H1 (cell line): ENCODE results near the gene DKK1. TPM values are rescaled to one million over a fixed set of nuclear protein-coding genes. Genes with fewer than 3 reads are reported as not detected.

Source experiments
- CTCF ChIA-PET: fragments of 300-600 bp; sonication (Branson Sonifier 250); formaldehyde crosslinking; loops from one replicate; lab custom pipeline; 2021; ENCODE audit not compliant: partially characterized antibody; lab: Charles Lee
- POLR2A ChIA-PET: fragments of 300-600 bp; sonication (Branson Sonifier 250); formaldehyde crosslinking; loops from one replicate; lab custom pipeline; 2021; ENCODE audit warnings: inconsistent platforms; ENCODE audit not compliant: partially characterized antibody; lab: Charles Lee
- DNase-seq, 2 experiments: peaks; one replicate each; pipeline versions ENCODE4 v3.0.0 to v3.0.0-alpha.2; 2010 to 2022; ENCODE audit warnings: low spot score in 2 of 2, low read depth in 1 of 2, mixed read lengths in 1 of 2
- FAIRE-seq: peaks from 2 replicates; lab custom pipeline; 2011; peaks lifted over from hg19 to GRCh38; lab: Jason Lieb, UNC
- H2AFZ ChIP-seq: 2 replicates; pipeline ENCODE4 v1.8.1; 2012; ENCODE audit warnings: low read length, inconsistent platforms
- H2AK5ac ChIP-seq: 2 replicates; pipeline ENCODE4 v1.6.1; 2013; ENCODE audit warnings: low read depth, low read length
- H2BK120ac ChIP-seq: replicated peaks from 2 replicates; pipeline ENCODE3; 2013; ENCODE audit warnings: low read depth, low read length, inconsistent platforms
- H2BK12ac ChIP-seq: 2 replicates; pipeline ENCODE4 v1.6.1; 2013; ENCODE audit warnings: low read depth, low read length
- H2BK15ac ChIP-seq: 2 replicates; pipeline ENCODE4 v1.6.1; 2013; ENCODE audit warnings: low read length
- H2BK20ac ChIP-seq: 2 replicates; pipeline ENCODE4 v1.6.1; 2013; ENCODE audit warnings: low read length
- H2BK5ac ChIP-seq: 2 replicates; pipeline ENCODE4 v1.6.1; 2013; ENCODE audit warnings: low read depth, low read length
- H3K14ac ChIP-seq: 2 replicates; pipeline ENCODE4 v1.6.1; 2013; ENCODE audit warnings: inconsistent platforms; ENCODE audit not compliant: insufficient read length
- H3K18ac ChIP-seq: 2 replicates; pipeline ENCODE4 v1.6.1; 2013; ENCODE audit warnings: low read length; ENCODE audit errors: extremely low read depth
- H3K23ac ChIP-seq: 2 replicates; pipeline ENCODE4 v1.6.1; 2013; ENCODE audit warnings: inconsistent platforms; ENCODE audit not compliant: insufficient read length
- H3K23me2 ChIP-seq: 2 replicates; pipeline ENCODE4 v1.6.1; 2013; ENCODE audit warnings: low read depth, low read length
- H3K27ac ChIP-seq: 2 replicates; pipeline ENCODE4 v1.6.1; 2011; ENCODE audit warnings: low read depth, low read length, inconsistent platforms
- H3K27me3 ChIP-seq, 4 experiments: replicated peaks in 1 of 4; 1 replicate in 1 of 4; 2 replicates in 3 of 4; pipeline versions ENCODE4 v1.6.1 to v1.8.1; 2011 to 2013; ENCODE audit warnings: low read length in 3 of 4, mild to moderate bottlenecking in 3 of 4, inconsistent platforms in 2 of 4, mixed read lengths in 2 of 4, moderate library complexity in 1 of 4; ENCODE audit not compliant: control insufficient read depth in 3 of 4, insufficient read depth in 3 of 4; ENCODE audit errors: extremely low read depth in 1 of 4
- H3K36me3 ChIP-seq, 4 experiments: 2 replicates each; pipeline versions ENCODE4 v1.6.1 to v1.8.1; 2011 to 2013; ENCODE audit warnings: mild to moderate bottlenecking in 4 of 4, low read length in 3 of 4, moderate library complexity in 2 of 4, control low read depth in 1 of 4, inconsistent platforms in 1 of 4; ENCODE audit not compliant: insufficient read depth in 4 of 4, control insufficient read depth in 2 of 4
- H3K4ac ChIP-seq: replicated peaks from 2 replicates; pipeline ENCODE3; 2013; ENCODE audit warnings: low read length, low read depth, mixed read lengths, inconsistent platforms; ENCODE audit not compliant: insufficient read length
- H3K4me1 ChIP-seq, 4 experiments: replicated peaks in 1 of 4; 1 replicate in 1 of 4; 2 replicates in 3 of 4; pipeline versions ENCODE4 v1.6.1 to v1.8.1; 2011 to 2013; ENCODE audit warnings: low read length in 3 of 4, inconsistent platforms in 2 of 4, mixed read lengths in 1 of 4; ENCODE audit not compliant: insufficient read depth in 4 of 4, control insufficient read depth in 3 of 4
- H3K4me2 ChIP-seq, 2 experiments: 2 replicates each; pipeline versions ENCODE4 v1.6.1 to v1.8.1; 2011 to 2013; ENCODE audit warnings: low read depth in 2 of 2, low read length in 2 of 2, control low read depth in 1 of 2, inconsistent platforms in 1 of 2, mild to moderate bottlenecking in 1 of 2; ENCODE audit not compliant: insufficient read depth in 1 of 2
- H3K4me3 ChIP-seq, 4 experiments: fragments of 200-600, 300-600 bp in 1 of 4; sonication (generic), shearing (Covaris generic), sonication (Bioruptor Twin) in 1 of 4; 2 replicates each; pipeline versions ENCODE4 v1.5.1 to v1.8.1; 2011 to 2016; ENCODE audit warnings: low read length in 4 of 4, low read depth in 3 of 4, control low read depth in 2 of 4, inconsistent platforms in 2 of 4, mild to moderate bottlenecking in 2 of 4, mixed read lengths in 1 of 4, moderate library complexity in 1 of 4; ENCODE audit not compliant: insufficient read depth in 2 of 4; ENCODE audit errors: extremely low read depth in 1 of 4
- H3K56ac ChIP-seq: replicated peaks from 2 replicates; pipeline ENCODE3; 2013; ENCODE audit warnings: low read depth, mild to moderate bottlenecking, mixed read lengths, low read length, inconsistent platforms; ENCODE audit not compliant: insufficient read length
- H3K79me1 ChIP-seq: 2 replicates; pipeline ENCODE4 v1.6.1; 2013; ENCODE audit warnings: low read depth, low read length, control low read depth
- H3K79me2 ChIP-seq, 2 experiments: 2 replicates each; pipeline versions ENCODE4 v1.6.1 to v1.8.1; 2012 to 2013; ENCODE audit warnings: low read length in 2 of 2, mild to moderate bottlenecking in 2 of 2, inconsistent platforms in 1 of 2; ENCODE audit not compliant: insufficient read depth in 2 of 2, control insufficient read depth in 1 of 2
- H3K9ac ChIP-seq, 4 experiments: replicated peaks in 1 of 4; 1 replicate in 1 of 4; 2 replicates in 3 of 4; pipeline versions ENCODE4 v1.6.1 to v1.8.1; 2011 to 2013; ENCODE audit warnings: low read depth in 3 of 4, low read length in 3 of 4, control low read depth in 2 of 4, mild to moderate bottlenecking in 2 of 4, moderate library complexity in 2 of 4, inconsistent platforms in 1 of 4; ENCODE audit errors: extremely low read depth in 1 of 4
- H3K9me3 ChIP-seq, 2 experiments: 2 replicates each; pipeline versions ENCODE4 v1.6.1 to v1.8.1; 2012 to 2013; ENCODE audit warnings: mild to moderate bottlenecking in 2 of 2, moderate library complexity in 2 of 2, control low read depth in 1 of 2, inconsistent platforms in 1 of 2, low read depth in 1 of 2, low read length in 1 of 2, mixed read lengths in 1 of 2; ENCODE audit not compliant: insufficient read depth in 2 of 2
- H4K20me1 ChIP-seq, 2 experiments: replicated peaks in 1 of 2; 2 replicates each; pipeline versions ENCODE3 to v1.8.1; 2011 to 2013; ENCODE audit warnings: inconsistent platforms in 2 of 2, low read length in 2 of 2, mild to moderate bottlenecking in 1 of 2; ENCODE audit not compliant: insufficient read depth in 2 of 2, control insufficient read depth in 1 of 2
- H4K5ac ChIP-seq: 2 replicates; pipeline ENCODE4 v1.6.1; 2013; ENCODE audit warnings: low read length, low read depth, mixed read lengths, inconsistent platforms; ENCODE audit not compliant: insufficient read length
- H4K8ac ChIP-seq: 2 replicates; pipeline ENCODE4 v1.8.0; 2013; ENCODE audit warnings: mild to moderate bottlenecking, moderate library complexity, low read length, inconsistent platforms; ENCODE audit not compliant: insufficient read depth; ENCODE audit errors: extremely low read depth
- H4K91ac ChIP-seq: replicated peaks from 2 replicates; pipeline ENCODE3; 2013; ENCODE audit warnings: low read length, mixed read lengths, inconsistent platforms; ENCODE audit not compliant: insufficient read length
- BACH1 ChIP-seq: IDR thresholded peaks from 2 replicates; pipeline ENCODE4 v1.6.1; 2012; ENCODE audit warnings: low read length, improper control_type of control experiment
- WGBS, 2 experiments: shearing (Covaris generic) in 1 of 2; methylation state at CpG; one replicate each; pipeline versions ENCODE4 v1.1.6 to v1.1.7; 2013 to 2015; ENCODE audit warnings: low lambda C conversion rate in 2 of 2, mixed read lengths in 2 of 2, inconsistent platforms in 1 of 2, low coverage in 1 of 2, missing lambda C conversion rate in 1 of 2; ENCODE audit not compliant: insufficient replicate concordance in 2 of 2, insufficient coverage in 1 of 2, insufficient read length in 1 of 2; ENCODE audit errors: extremely low coverage in 1 of 2, missing lambda C conversion rate in 1 of 2; 5-methylcytosine and 5-hydroxymethylcytosine counted together
- polyA plus RNA-seq, 7 experiments: library from polyadenylated mRNA; depleted of rRNA in 3 of 7; stranded (reverse) in 5 of 7; unstranded in 2 of 7; fragments of >200 nt in 5 of 7; fragments of 200-250 nt in 2 of 7; gene quantifications; 1 replicate in 5 of 7; 2 replicates in 1 of 7; 4 replicates in 1 of 7; pipeline versions ENCODE4 v1.2.1 to v1.2.3, GENCODE V29; 2011 to 2013; ENCODE audit warnings: missing spikeins in 2 of 7, mixed read lengths in 2 of 7
- total RNA-seq: library from RNA; stranded (reverse); fragmentation: NEBNext Ultra II Directional; extraction: Animal tissue kit (Norgen Biotek cat#: 25700); gene quantifications from 2 replicates; pipeline ENCODE4 v1.2.1, GENCODE V29; 2021
- TF ChIP-seq, protein P1 (sequence below): IDR thresholded peaks from 2 replicates; pipeline ENCODE4 v1.6.1; 2011; ENCODE audit warnings: low read length, improper control_type of control experiment

DKK1 gene
- total and polyA plus RNA-seq, 2 of the 8 experiments (the other 6 are each of a cell fraction or from before 2014, with no cell fraction given) = 0.36 to 0.61 TPM

DNA sequence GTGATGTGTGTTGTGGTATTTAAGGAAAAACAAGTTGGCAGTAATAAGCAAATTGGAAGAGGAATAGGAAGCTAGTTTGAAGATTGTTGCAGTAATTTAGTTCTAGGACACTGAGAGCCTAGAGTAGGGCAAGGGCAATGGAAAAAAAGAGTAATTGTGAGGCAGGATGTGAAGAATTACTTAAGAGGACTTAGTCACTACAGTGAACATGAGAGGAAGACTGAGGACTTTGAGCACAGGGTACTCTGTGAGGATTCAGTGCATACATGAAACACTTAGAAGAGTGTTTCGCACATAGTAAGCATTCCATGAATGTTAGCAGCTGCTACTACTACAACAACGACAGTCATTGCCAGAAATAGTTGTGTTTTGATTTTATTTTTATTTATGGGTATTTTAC is 30.9 kb upstream of the DKK1 start:
- no peak overlapping the region for H3K4me2 ChIP-seq
- no peaks in the 10 kb centered on the region for H4K20me1 ChIP-seq
- H3K36me3 ChIP-seq = no peaks in the 10 kb centered on the region
- no peak for FAIRE-seq
- H2BK120ac ChIP-seq = no peak overlapping the region
- no peak overlapping the region for H3K27ac ChIP-seq
- no peak overlapping the region for H4K5ac ChIP-seq
- H2AK5ac ChIP-seq = no peak overlapping the region
- H2BK5ac ChIP-seq = no peak overlapping the region
- H3K4me1 ChIP-seq = no peaks in the 10 kb centered on the region
- H4K8ac ChIP-seq = no peak overlapping the region
- H3K79me1 ChIP-seq = no peaks in the 10 kb centered on the region
- H3K14ac ChIP-seq = no peak overlapping the region
- H3K9me3 ChIP-seq = no peaks in the 10 kb centered on the region; a peak in 1 of 4 replicates
- ChIA-PET POLR2A (no interaction called here), CTCF (no interaction called here)
- no peak overlapping the region for H2BK20ac ChIP-seq
- no peak overlapping the region for H3K4me3 ChIP-seq
- H3K9ac ChIP-seq = no peak overlapping the region
- no peak overlapping the region for H2AFZ ChIP-seq
- H2BK15ac ChIP-seq = no peak overlapping the region
- DNase-seq = no peak
- H3K18ac ChIP-seq = no peak overlapping the region
- no peaks in the 10 kb centered on the region for H3K23me2 ChIP-seq
- WGBS, 2 experiments = 91% methylated on average over 2 of the region's 2 CpGs; no CpG with 5 or more reads in 1 of the 2 experiments
- H2BK12ac ChIP-seq = no peak overlapping the region
- no peaks in the 10 kb centered on the region for H3K27me3 ChIP-seq
- H3K23ac ChIP-seq = no peak overlapping the region
- H3K56ac ChIP-seq = no peak overlapping the region
- H3K79me2 ChIP-seq = no peaks in the 10 kb centered on the region
- H4K91ac ChIP-seq = no peak overlapping the region
- H3K4ac ChIP-seq = no peak overlapping the region
- TF ChIP-seq, protein P1, sequence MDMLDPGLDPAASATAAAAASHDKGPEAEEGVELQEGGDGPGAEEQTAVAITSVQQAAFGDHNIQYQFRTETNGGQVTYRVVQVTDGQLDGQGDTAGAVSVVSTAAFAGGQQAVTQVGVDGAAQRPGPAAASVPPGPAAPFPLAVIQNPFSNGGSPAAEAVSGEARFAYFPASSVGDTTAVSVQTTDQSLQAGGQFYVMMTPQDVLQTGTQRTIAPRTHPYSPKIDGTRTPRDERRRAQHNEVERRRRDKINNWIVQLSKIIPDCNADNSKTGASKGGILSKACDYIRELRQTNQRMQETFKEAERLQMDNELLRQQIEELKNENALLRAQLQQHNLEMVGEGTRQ = no peak
- TF ChIP-seq BACH1 = no peak
